Osteoblast (primary cell): ENCODE measurements around the gene EPN3. TPM values are rescaled to one million over a fixed set of nuclear protein-coding genes. Genes with fewer than 3 reads are reported as not detected.

Experiments
- DNase-seq: peaks from one replicate; pipeline ENCODE4 v3.0.0; 2011; ENCODE audit warnings: low spot score, mixed read lengths; ENCODE audit not compliant: insufficient read length; ENCODE audit errors: missing footprints
- H2AFZ ChIP-seq: 2 replicates; pipeline ENCODE4 v1.6.0; 2011; ENCODE audit warnings: mild to moderate bottlenecking, low read length
- H3K27ac ChIP-seq: 2 replicates; pipeline ENCODE4 v1.5.1; 2011; ENCODE audit warnings: mild to moderate bottlenecking, low read depth, low read length, moderate library complexity
- H3K27me3 ChIP-seq: 2 replicates; pipeline ENCODE4 v1.6.0; 2012; ENCODE audit warnings: mild to moderate bottlenecking, control low read depth, inconsistent platforms, low read length, moderate library complexity; ENCODE audit not compliant: insufficient read depth
- H3K36me3 ChIP-seq: 2 replicates; pipeline ENCODE4 v1.5.1; 2011; ENCODE audit warnings: mild to moderate bottlenecking, low read length, control low read depth, moderate library complexity; ENCODE audit not compliant: insufficient read depth
- H3K4me1 ChIP-seq: 2 replicates; pipeline ENCODE4 v1.5.1; 2011; ENCODE audit warnings: mild to moderate bottlenecking, low read length, control low read depth, moderate library complexity; ENCODE audit not compliant: insufficient read depth
- H3K4me2 ChIP-seq: 2 replicates; pipeline ENCODE4 v1.6.0; 2011; ENCODE audit warnings: mild to moderate bottlenecking, low read length; ENCODE audit not compliant: insufficient read depth
- H3K4me3 ChIP-seq: fragments of 200-600 bp; sonication (generic); 3 replicates; pipeline ENCODE4 v1.5.1; 2012; ENCODE audit warnings: mild to moderate bottlenecking, low read length, inconsistent platforms; ENCODE audit not compliant: insufficient read depth
- H3K79me2 ChIP-seq: 2 replicates; pipeline ENCODE4 v1.6.0; 2012; ENCODE audit warnings: mild to moderate bottlenecking, low read length, control low read depth, inconsistent platforms; ENCODE audit not compliant: insufficient read depth
- H3K9me3 ChIP-seq: 2 replicates; pipeline ENCODE4 v1.5.1; 2011; ENCODE audit warnings: low read depth, low read length, control low read depth
- H4K20me1 ChIP-seq: 2 replicates; pipeline ENCODE4 v1.6.0; 2012; ENCODE audit warnings: mild to moderate bottlenecking, low read length, control low read depth; ENCODE audit not compliant: insufficient read depth
- total RNA-seq: library from RNA; depleted of rRNA; stranded (reverse); fragments of >200 nt; gene quantifications from 2 replicates; pipeline ENCODE4 v1.2.3, GENCODE V29; 2012
- TF ChIP-seq, protein P1 (sequence below): IDR thresholded peaks from 2 replicates; pipeline ENCODE4 v1.5.1; 2011; ENCODE audit warnings: mild to moderate bottlenecking, low read depth, low read length, moderate library complexity; ENCODE audit errors: extremely low read depth

Gene EPN3
- total RNA-seq, 1 donor: not detected

DNA sequence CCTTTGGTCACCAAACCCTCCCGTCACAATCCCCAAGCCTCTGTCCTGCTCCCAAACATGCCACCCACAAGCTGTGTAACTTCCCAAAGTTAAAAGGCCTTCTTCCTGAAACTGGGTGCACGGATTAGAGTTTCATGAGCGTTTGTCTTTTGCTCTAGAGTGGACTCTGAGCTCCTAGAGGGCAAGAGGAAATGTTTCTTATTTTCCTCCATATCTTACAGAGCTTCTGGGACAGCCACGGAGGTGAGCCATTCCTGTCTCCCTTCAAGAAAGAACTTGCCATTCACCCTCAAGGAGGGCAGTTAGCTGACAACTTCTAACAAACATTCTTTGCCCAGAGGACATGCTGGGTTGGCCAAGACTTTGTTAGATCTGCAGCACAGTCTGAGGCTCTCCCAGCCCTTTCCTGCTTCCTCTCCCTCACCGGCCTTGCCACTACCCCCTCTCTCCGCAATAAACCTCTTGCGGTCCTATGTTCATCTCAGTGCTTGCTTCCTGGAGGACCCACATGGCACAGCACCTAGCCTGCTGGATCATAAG, 26.9 kb upstream of the EPN3 start:
- H3K9me3 ChIP-seq: no peaks in the 10 kb centered on the region
- no peaks in the 10 kb centered on the region for H3K79me2 ChIP-seq

DNA sequence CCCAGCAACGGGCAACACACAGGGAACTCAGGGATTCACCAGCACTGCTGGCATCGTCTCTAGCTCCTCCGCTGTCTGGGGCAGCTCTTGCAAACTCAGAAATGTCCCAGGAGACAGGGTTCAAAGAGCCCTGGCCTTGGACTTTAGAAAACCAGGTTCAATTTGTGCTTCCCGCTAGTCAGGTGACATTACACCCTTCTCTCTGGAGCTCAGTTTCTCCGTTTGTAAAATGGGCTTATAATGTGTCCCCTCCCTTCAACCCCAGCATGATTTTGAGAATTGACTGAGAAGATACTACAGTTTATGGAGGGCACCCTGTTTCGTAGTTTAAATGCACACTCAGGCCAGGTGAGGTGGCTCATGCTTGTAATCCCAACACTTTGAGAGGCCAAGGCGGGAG, 26.2 kb upstream of the EPN3 start:
- Histone ChIP-seq H3K27me3 (no peaks in the 10 kb centered on the region), H3K9me3 (no peaks in the 10 kb centered on the region), H3K36me3 (no peaks in the 10 kb centered on the region), H3K4me2 (no peak overlapping the region), H4K20me1 (no peaks in the 10 kb centered on the region), H3K4me3 (no peak overlapping the region), H3K79me2 (no peaks in the 10 kb centered on the region), H3K27ac (no peak overlapping the region), H3K4me1 (peaks cover 17% of the 10 kb centered on the region), H2AFZ (peak overlapping the region; percentile 50)
- peak; percentile 18 for DNase-seq
- TF ChIP-seq, protein P1, sequence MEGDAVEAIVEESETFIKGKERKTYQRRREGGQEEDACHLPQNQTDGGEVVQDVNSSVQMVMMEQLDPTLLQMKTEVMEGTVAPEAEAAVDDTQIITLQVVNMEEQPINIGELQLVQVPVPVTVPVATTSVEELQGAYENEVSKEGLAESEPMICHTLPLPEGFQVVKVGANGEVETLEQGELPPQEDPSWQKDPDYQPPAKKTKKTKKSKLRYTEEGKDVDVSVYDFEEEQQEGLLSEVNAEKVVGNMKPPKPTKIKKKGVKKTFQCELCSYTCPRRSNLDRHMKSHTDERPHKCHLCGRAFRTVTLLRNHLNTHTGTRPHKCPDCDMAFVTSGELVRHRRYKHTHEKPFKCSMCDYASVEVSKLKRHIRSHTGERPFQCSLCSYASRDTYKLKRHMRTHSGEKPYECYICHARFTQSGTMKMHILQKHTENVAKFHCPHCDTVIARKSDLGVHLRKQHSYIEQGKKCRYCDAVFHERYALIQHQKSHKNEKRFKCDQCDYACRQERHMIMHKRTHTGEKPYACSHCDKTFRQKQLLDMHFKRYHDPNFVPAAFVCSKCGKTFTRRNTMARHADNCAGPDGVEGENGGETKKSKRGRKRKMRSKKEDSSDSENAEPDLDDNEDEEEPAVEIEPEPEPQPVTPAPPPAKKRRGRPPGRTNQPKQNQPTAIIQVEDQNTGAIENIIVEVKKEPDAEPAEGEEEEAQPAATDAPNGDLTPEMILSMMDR: no peak

More for the DNA sequence above, 26.9 kb upstream of the EPN3 start:
- Histone ChIP-seq H3K4me2 (no peak overlapping the region), H3K4me3 (no peak overlapping the region), H3K36me3 (no peaks in the 10 kb centered on the region), H3K27ac (no peak overlapping the region), H2AFZ (peak overlapping the region; percentile 50), H4K20me1 (no peaks in the 10 kb centered on the region), H3K4me1 (peaks cover 11% of the 10 kb centered on the region), H3K27me3 (no peaks in the 10 kb centered on the region)
- DNase-seq: peak; percentile 58
- TF ChIP-seq, protein P1: no peak

- Histone ChIP-seq H3K27ac (peak within 1 kb of the TSS; percentile 48), H3K4me1 (peaks cover 19% of the 10 kb centered on the region), H2AFZ (peak within 1 kb of the TSS; percentile 98), H3K4me2 (peak within 1 kb of the TSS; percentile 75), H3K27me3 (no peaks in the 10 kb centered on the region), H3K79me2 (no peaks in the 10 kb centered on the region), H3K36me3 (no peaks in the 10 kb centered on the region), H3K4me3 (peak within 1 kb of the TSS; percentile 79), H3K9me3 (no peaks in the 10 kb centered on the region), H4K20me1 (no peaks in the 10 kb centered on the region)
- TF ChIP-seq, protein P1: no peak
- peak; percentile 98 for DNase-seq
Measured at GRCh38 chr17:50507871-50508572, 24.5 kb upstream of the EPN3 start, which contains the start of gene MYCBPAP. Gene MYCBPAP, plus strand, starts transcription at chr17:50508439. Its CDS starts 236 bp downstream, at chr17:50508675.
